H1 (cell line): ENCODE measurements around the gene MELTF. TPM values are rescaled to one million over a fixed set of nuclear protein-coding genes. Genes with fewer than 3 reads are reported as not detected.

Source experiments
- BCL11A ChIP-seq, 2 experiments: IDR thresholded peaks; one replicate each; pipeline ENCODE4 v1.6.1; 2011; ENCODE audit warnings: low read depth in 2 of 2, low read length in 2 of 2, mild to moderate bottlenecking in 2 of 2
- EZH2 ChIP-seq: fragments of 200-600 bp; sonication (generic); IDR thresholded peaks from 2 replicates; pipeline ENCODE4 v1.7.1; 2012; ENCODE audit warnings: low read depth, mild to moderate bottlenecking, moderate library complexity, low read length, inconsistent platforms; ENCODE audit not compliant: severe bottlenecking
- GTF2F1 ChIP-seq: IDR thresholded peaks from 2 replicates; pipeline ENCODE4 v1.6.1; 2012; ENCODE audit warnings: low read depth, low read length, improper control_type of control experiment, borderline replicate concordance
- KDM1A ChIP-seq: fragments of 200-600, 300-600 bp; sonication (generic); IDR thresholded peaks from 2 replicates; pipeline ENCODE4 v1.7.1; 2016; ENCODE audit warnings: mild to moderate bottlenecking, low read length, borderline replicate concordance
- SRF ChIP-seq: IDR thresholded peaks from 2 replicates; pipeline ENCODE4 v1.6.1; 2011; ENCODE audit warnings: mild to moderate bottlenecking, low read depth, low read length, moderate library complexity
- TAF1 ChIP-seq: IDR thresholded peaks from 2 replicates; pipeline ENCODE4 v1.6.1; 2011; ENCODE audit warnings: mild to moderate bottlenecking, low read depth, low read length
- polyA plus RNA-seq, 7 experiments: library from polyadenylated mRNA; depleted of rRNA in 3 of 7; stranded (reverse) in 5 of 7; unstranded in 2 of 7; fragments of >200 nt in 5 of 7; fragments of 200-250 nt in 2 of 7; gene quantifications; 1 replicate in 5 of 7; 2 replicates in 1 of 7; 4 replicates in 1 of 7; pipeline versions ENCODE4 v1.2.1 to v1.2.3, GENCODE V29; 2011 to 2013; ENCODE audit warnings: missing spikeins in 2 of 7, mixed read lengths in 2 of 7
- total RNA-seq: library from RNA; stranded (reverse); fragmentation: NEBNext Ultra II Directional; extraction: Animal tissue kit (Norgen Biotek cat#: 25700); gene quantifications from 2 replicates; pipeline ENCODE4 v1.2.1, GENCODE V29; 2021

The MELTF gene
- total and polyA plus RNA-seq, 2 of the 8 experiments (the other 6 are each of a cell fraction or from before 2014, with no cell fraction given) = 1.7 to 3.5 TPM

DNA sequence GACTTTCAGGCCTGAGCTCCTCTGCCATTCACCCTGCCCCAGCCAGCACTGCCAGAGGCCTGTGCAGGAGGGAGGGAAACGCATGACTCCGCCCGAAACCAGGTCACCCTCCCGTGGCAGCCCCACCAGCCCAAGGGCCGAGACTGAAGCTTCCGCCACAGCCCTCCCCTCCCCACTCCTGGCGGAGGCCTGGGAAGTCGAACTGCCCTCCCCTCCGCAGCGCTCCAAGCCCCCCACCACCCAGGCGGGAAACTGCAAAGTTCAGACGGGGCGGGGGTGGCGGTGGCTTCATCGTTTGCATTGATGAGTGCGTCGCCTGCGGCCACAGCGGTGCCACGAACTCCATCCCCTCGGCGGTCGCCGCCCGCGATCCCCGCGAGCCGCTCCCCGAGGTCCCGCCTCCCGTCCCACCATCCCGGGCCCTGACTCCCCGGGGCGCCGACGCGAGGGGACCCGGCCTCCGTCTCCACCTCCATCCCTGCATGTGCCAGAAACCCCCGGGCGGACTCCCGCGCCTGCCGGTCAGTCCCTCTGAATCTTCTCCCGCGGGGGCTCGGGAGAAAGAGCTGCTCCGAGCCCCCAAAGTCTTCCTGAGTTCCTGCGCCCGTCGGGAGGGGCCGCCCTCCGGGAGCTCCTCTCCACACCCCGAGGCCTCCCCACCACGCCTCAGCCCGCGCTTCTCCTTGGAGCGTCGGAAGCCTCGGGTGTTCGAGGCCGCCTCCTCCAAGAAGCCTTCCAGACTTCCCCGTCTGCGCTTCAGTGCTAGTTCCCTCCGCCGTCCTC is 698 bp downstream of the MELTF start (continued):
- TF ChIP-seq TAF1 = no peak
- peak; percentile 64; the same call in 1 of the 2 replicates for TF ChIP-seq KDM1A
- TF ChIP-seq BCL11A (IDR thresholded peaks at IDR 0.05; ENCODE audit: low read depth in 2 of 2, low read length in 2 of 2) = no peak
- TF ChIP-seq SRF = no peak
- TF ChIP-seq EZH2 = peak; percentile 49
- no peak for TF ChIP-seq GTF2F1
